Measurements from ENCODE around the gene PSMF1. TPM values are rescaled to one million over a fixed set of nuclear protein-coding genes. Genes with fewer than 3 reads are reported as not detected.
"Not testable (repeated sequence)": the region's sequence is repeated elsewhere in the genome, so short reads cannot be mapped to it uniquely, and the experiment has no call there.

The PSMF1 gene
- polyA plus RNA-seq, 10 donors, result 78.2 to 123 (median 98.1) TPM

GRCh38 chr20:1119128-1119505 is 715 bp downstream of the PSMF1 start:
- no peak for DNase-seq

GRCh38 chr20:1119524-1119923 is 1.1 kb downstream of the PSMF1 start:
- DNase-seq, result no peak

DNA sequence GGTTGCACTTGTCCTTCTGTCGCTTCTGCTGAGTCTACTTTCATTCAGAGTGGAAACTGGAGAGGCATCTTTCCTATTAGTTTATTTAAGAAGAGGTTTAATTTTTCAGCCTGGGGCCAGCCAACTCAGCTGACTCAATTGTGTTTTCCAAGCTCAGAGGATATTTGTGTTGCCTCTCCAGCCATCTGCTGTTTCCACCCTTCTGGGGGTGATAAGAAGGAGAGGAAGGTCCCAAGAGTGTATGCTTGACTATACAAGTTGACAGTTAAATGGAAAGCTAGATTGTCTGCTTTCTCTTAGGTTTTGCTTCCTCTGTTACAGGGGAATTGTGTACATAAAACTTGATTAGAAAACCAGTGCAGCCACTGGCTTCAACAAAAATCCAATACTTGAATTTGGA is 3.0 kb downstream of the PSMF1 start:
- DNase-seq, result no peak

GRCh38 chr20:1122388-1123315 is 4.2 kb downstream of the PSMF1 start:
- DNase-seq, result peak in 1 of 3 donors; percentile 13

- DNase-seq, result no peak
Observed at GRCh38 chr20:1123666-1124065, 5.3 kb downstream of the PSMF1 start.

DNA sequence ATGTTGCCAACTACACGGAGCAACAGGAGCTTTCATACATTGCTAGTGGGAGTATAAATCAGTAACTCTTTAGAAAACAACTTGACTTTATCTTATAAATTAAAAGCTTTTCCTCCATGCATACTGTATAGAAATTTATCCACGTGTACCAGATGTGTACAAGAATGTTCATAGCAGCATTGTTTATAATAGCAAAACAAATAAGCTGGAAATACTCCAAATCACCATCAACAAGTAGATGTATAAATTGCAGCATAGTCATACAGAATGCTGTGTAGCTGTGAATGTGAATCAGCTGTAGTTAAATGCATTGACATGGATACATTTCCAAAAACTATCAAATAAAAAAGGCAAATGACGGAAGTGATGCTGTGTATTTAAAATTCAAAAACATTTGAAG is 6.0 kb downstream of the PSMF1 start:
- DNase-seq, result no peak

- DNase-seq, result no peak
Observed at GRCh38 chr20:1125277-1125676, 6.9 kb downstream of the PSMF1 start.

- no peak for DNase-seq
Observed at GRCh38 chr20:1127840-1128239, 9.4 kb downstream of the PSMF1 start.

DNA sequence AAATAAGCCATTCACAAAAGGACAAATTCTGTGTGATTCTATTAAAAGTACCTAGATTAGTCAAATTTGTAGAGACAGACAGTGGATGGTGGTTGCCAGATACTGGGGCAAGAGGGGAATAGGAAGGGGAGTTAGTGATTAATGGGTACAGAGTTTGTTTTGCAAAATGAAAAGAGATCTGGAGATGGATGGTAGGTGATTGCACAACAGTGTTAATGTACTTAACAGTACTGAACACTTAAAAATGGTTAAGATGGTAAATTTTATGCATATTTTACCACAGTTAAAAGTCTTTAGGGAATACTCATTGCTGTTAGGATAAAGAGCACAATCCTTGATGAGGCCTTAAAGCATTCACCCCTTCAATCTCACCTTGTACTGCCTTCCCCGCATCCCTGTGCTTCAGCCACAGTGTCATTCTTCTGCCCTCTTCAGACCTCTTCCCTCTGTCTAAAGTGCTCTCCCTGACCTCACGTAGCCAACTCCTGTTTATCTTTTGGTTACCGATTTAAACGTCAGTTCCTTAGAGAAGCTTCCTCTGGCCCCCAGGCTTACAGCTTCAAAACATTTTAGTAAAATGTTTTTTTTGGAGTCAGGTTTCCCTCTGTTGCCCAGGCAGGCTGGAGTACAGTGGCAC is 11.8 kb downstream of the PSMF1 start:
- no peak for DNase-seq

DNA sequence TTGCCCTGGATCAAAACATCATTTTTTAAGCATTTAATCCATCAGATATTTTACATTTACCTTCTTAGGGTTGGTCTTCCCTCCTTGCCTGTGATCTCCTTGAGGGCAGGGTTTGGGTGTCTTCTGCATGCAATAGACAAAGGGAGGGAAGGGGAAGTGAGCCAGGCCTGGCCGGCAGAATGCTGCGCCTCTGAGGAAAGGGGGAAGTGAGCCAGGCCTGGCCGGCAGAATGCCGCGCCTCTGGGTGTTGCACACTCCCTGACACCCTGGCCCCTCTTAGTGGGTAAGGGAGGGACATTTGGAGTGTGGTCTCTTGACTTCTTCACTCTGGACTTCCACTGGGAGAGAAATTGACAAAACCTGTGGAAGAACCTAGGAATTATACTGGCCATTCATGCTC is 12.4 kb downstream of the PSMF1 start:
- peak in 2 of 3 donors; percentile 7 to 18 for DNase-seq

- no peak for DNase-seq
Observed at GRCh38 chr20:1131354-1131753, 13.0 kb downstream of the PSMF1 start.

DNA sequence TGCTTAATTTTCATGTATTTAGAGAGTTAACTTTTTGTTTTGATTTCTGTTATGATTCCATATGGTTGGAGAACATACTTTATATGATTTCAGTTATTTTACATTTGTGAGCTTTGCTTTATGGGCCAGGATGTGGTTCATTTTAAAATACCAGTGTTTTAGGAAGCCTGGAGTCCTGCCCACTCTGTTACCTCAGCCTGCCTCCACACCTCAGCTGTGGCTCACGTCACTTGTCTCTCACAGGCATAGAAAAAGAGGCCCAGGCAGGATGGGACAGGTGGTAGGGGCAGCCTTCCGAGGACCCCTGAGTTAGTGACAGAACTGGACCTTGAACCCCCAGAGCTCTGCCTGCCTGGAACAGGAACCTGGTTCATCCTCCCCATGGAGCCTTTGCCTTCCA is 16.0 kb downstream of the PSMF1 start:
- no peak for DNase-seq

DNA sequence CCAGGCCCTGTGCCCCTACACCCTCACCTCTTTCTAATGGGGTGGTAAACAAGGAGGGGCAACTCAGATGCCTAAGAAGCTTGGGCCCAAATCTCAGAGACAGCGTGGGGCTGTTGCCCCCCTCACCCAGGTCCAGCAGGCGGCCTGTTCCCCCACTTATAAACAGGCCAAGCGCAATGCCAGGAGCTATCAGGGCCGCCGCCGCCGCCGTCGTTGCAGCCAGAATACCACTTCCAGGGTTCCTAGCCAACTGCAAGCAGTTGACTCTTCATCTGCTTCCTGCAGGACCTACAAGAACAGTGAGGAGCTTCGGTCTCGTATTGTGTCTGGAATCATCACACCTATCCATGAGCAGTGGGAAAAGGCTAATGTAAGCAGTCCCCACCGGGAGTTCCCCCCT is 16.4 kb downstream of the PSMF1 start:
- DNase-seq, result no peak

DNA sequence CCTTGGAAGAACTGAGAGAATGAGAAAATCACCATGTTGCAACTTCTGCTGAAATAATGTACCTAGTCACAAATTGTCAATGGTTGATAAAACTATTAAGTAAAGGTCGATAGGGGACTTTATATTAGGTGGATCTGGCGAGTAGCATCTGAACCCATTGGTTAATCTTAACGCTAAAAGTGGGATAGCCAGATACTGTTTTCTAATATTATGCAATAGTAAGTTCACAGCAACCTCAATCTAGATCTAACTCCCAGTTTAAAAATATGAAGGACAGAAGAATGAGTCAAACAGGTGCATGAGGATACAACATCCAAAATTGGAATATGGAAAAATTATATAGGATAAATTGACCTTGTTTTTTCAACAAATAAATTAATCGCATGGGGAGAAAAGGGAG is 18.8 kb downstream of the PSMF1 start:
- no peak for DNase-seq

DNA sequence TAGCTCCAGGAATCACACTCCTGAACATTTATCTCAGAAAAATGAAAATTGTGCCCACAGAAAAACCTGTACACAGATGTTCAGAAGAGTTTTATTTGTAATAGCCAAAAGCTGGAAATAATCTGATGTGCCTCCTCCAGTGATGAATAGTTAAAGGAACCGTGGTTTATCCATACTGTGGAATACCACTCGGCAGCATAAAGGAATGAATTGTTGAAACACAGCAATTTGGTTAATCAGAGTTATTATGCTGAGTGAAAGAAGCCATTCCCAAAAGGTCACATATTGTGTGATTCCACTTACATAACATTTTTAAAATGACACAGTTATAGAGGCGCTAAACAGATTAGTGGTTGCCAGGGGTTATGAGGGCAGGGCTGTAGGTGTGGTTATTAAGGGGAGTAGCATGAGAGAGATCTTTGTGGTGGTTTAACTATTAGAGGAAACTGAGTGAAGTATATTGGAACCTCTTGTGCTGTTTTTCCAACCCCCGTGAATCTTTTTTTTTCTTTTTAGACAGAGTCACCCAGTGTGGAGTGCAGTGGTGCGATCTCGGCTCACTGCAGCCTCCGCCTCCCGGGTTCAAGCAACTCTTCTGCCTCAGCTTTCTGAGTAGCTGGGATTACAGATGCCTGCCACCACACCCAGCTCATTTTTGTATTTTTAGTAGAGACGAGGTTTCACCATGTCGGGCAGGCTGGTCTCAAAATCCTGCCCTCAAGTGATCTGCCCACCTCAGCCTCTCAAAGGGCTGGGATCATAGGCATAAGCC is 26.2 kb downstream of the PSMF1 start:
- DNase-seq, result no peak

DNA sequence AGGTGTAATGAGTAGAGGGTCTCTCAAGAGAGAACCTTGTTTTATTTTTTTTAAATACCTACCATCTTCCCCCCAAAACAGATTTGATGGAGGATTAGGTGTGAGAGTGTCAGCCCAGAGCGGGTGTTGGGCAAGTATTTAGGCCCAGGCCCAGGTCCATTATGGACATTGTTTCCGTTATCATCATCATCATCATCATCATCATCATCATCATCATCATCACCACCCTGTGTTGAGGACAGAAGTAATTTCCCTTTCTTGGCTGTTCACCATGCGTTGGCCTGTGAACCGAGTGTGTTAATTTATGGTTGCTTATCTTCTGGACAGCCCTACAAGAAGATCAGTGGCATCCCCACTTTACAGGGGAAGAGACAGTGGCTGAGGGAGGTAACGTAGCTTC is 28.6 kb downstream of the PSMF1 start:
- no peak for DNase-seq

- not testable (repeated sequence) for DNase-seq
Observed at GRCh38 chr20:1149812-1150211, 31.4 kb downstream of the PSMF1 start.

DNA sequence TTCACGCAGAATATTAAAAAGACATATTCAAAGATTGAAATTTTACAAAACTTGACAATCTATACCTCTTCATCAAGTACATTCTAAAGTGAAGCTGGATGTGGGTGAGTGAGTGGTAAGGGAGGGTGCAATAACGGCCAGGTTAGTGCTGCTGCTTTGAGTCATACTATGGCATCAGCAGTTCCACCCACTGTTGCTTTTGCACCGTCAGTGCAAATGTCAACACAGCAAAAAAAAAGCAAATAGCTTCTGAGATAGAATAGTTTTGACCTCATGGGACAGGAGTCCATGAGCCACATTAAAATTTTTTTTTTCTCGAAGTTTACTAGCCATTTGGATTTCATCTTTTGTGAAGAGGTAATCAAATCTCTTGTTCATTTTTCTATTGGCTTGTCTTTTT is 31.8 kb downstream of the PSMF1 start:
- no peak for DNase-seq

DNA sequence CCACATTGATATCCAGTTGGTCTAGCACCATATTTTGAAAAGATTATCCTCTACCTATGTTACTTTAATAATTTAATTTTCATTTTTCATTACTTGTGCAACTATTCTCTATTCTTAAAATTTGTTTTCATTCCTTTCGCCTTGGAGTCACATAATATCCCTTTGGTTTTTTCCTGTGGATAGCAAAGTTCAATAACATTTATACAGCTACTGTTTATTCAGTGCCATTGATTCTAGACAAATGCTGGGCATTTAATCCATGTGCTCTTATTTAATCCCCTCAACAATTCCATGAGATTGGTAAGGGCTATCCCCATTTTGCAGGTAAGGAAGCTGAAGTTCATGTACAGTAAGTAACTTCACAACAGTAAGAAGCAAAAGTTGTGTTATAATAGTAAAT is 32.6 kb downstream of the PSMF1 start:
- DNase-seq, result no peak

- no peak for DNase-seq
Observed at GRCh38 chr20:1154226-1154625, 35.8 kb downstream of the PSMF1 start.

DNA sequence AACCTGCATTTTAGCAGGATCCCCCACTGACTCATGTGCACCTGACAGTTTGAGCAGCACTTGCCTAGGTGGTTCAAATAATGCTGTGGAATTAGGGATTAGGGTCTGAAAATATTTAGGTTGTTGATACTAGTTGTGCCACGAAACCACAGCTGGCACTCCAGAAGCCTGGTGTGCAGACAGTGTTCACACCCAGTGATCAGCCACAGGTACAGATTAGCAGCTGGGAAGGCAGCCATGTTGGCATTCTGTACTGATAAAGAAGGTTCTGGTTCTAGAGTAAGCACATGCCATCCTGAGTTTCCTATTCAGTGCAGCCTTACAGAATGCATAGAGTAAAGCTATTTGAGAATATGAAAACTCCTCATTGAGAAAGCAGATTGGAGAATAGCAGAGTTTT is 36.3 kb downstream of the PSMF1 start:
- DNase-seq, result no peak

DNA sequence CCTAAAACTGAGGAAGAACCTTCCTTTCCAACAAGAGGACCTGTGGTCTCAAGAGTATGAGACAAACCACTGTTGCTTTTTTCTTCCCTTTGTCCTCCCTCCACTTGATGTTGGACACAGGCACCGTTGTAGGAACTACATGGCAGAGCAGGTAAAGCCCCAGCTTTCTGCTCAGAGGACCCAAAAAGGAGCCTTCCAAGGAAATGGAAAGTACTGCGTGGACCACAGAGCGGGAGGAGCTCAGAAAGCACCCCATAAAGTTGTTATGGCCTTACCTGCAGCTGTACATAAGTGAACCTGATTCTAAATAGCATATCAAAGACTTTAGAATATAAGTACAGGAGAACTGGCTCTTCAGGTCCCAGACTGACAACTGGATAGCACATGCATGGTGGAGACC is 36.9 kb downstream of the PSMF1 start:
- no peak for DNase-seq

GRCh38 chr20:1160496-1160895 is 42.1 kb downstream of the PSMF1 start:
- DNase-seq, result no peak

All from muscle of back (tissue), 11 donors.